HepG2 (cell line): Measurements from ENCODE around the gene DNLZ. TPM values are rescaled to one million over a fixed set of nuclear protein-coding genes. Genes with fewer than 3 reads are reported as not detected.

Experiments used
- AGO1 ChIP-seq: fragments of 200-400 bp; formaldehyde crosslinking; IDR thresholded peaks from 2 replicates; pipeline ENCODE4 v1.6.1; 2017; ENCODE audit warnings: mild to moderate bottlenecking, low read depth, low read length, moderate library complexity; ENCODE audit not compliant: poor library complexity, severe bottlenecking
- ASH2L ChIP-seq: fragments of 300-600, 200-600 bp; sonication (generic); IDR thresholded peaks from 2 replicates; pipeline ENCODE4 v1.7.0; 2017; ENCODE audit warnings: low read depth, mild to moderate bottlenecking, moderate library complexity, mixed read lengths, low read length; ENCODE audit not compliant: insufficient read length
- CBX5 ChIP-seq: sonication (generic); formaldehyde crosslinking; IDR thresholded peaks from 2 replicates; pipeline ENCODE4 v1.4.0; 2020; ENCODE audit warnings: missing genetic modification reagents, borderline replicate concordance
- CSRNP2 ChIP-seq: sonication (generic); formaldehyde crosslinking; conservative IDR thresholded peaks from 2 replicates; pipeline ENCODE4 v1.8.0; 2022; ENCODE audit warnings: low read depth, missing genetic modification reagents
- GPN1 ChIP-seq: sonication (generic); formaldehyde crosslinking; IDR thresholded peaks from 2 replicates; pipeline ENCODE4 v1.5.1; 2020; ENCODE audit warnings: missing genetic modification reagents, borderline replicate concordance
- HDAC2 ChIP-seq: sonication (generic); formaldehyde crosslinking; IDR thresholded peaks from 2 replicates; pipeline ENCODE4 v1.4.0; 2020; ENCODE audit warnings: missing genetic modification reagents
- IKZF1 ChIP-seq: fragments of 450-650 bp; IDR thresholded peaks from 2 replicates; pipeline ENCODE4 v1.7.1; 2016
- IKZF5 ChIP-seq: IDR thresholded peaks from 2 replicates; pipeline ENCODE4 v1.6.1; 2018; ENCODE audit warnings: missing genetic modification reagents, mild to moderate bottlenecking, missing compliant biosample characterization
- MAF1 ChIP-seq: sonication (generic); formaldehyde crosslinking; IDR thresholded peaks from 2 replicates; pipeline ENCODE4 v1.5.0; 2020; ENCODE audit warnings: missing genetic modification reagents, borderline replicate concordance
- NCOA2 ChIP-seq: sonication (generic); formaldehyde crosslinking; IDR thresholded peaks from 2 replicates; pipeline ENCODE4 v1.8.0; 2022; ENCODE audit warnings: inconsistent platforms
- RCOR2 ChIP-seq: IDR thresholded peaks from 2 replicates; pipeline ENCODE4 v1.6.1; 2016; ENCODE audit warnings: missing biosample characterization, missing genetic modification reagents
- SAP130 ChIP-seq: IDR thresholded peaks from 2 replicates; pipeline ENCODE4 v1.6.1; 2016; ENCODE audit warnings: low read depth
- SMAD1 ChIP-seq: sonication (generic); formaldehyde crosslinking; IDR thresholded peaks from 2 replicates; pipeline ENCODE4 v1.4.0; 2020; ENCODE audit warnings: missing genetic modification reagents, low read depth, mild to moderate bottlenecking, borderline replicate concordance
- SRY ChIP-seq: sonication (generic); formaldehyde crosslinking; IDR thresholded peaks from 2 replicates; pipeline ENCODE4 v1.8.0; 2022; ENCODE audit warnings: mild to moderate bottlenecking, missing genetic modification reagents
- STAG1 ChIP-seq: sonication (generic); formaldehyde crosslinking; IDR thresholded peaks from 2 replicates; pipeline ENCODE4 v1.4.0; 2020; ENCODE audit warnings: missing genetic modification reagents
- ZNF142 ChIP-seq: sonication (generic); formaldehyde crosslinking; IDR thresholded peaks from 2 replicates; pipeline ENCODE4 v1.4.0; 2020; ENCODE audit warnings: missing genetic modification reagents
- ZNF414 ChIP-seq: sonication (generic); formaldehyde crosslinking; IDR thresholded peaks from 2 replicates; pipeline ENCODE4 v1.5.0; 2020; ENCODE audit warnings: missing genetic modification reagents
- ZNF432 ChIP-seq: sonication (generic); formaldehyde crosslinking; IDR thresholded peaks from 2 replicates; pipeline ENCODE4 v1.5.0; 2020; ENCODE audit warnings: missing genetic modification reagents, mild to moderate bottlenecking, borderline replicate concordance
- ZNF547 ChIP-seq: sonication (generic); formaldehyde crosslinking; IDR thresholded peaks from 2 replicates; pipeline ENCODE4 v1.5.1; 2020; ENCODE audit warnings: mild to moderate bottlenecking, missing genetic modification reagents
- ZNF816 ChIP-seq: sonication (generic); formaldehyde crosslinking; IDR thresholded peaks from 2 replicates; pipeline ENCODE4 v1.8.0; 2022; ENCODE audit warnings: missing genetic modification reagents, mild to moderate bottlenecking, borderline replicate concordance
- ZSCAN30 ChIP-seq: sonication (generic); formaldehyde crosslinking; IDR thresholded peaks from 2 replicates; pipeline ENCODE4 v1.5.0; 2020; ENCODE audit warnings: mild to moderate bottlenecking, missing genetic modification reagents
- polyA plus RNA-seq, 8 experiments: library from polyadenylated mRNA; depleted of rRNA in 3 of 8; stranded (reverse) in 7 of 8; unstranded in 1 of 8; fragments of >200 nt; fragmentation: Illumina TruSeq in 4 of 8; extraction: Trizol in 4 of 8; gene quantifications; 2 replicates each; pipeline versions ENCODE4 v1.2.1 to v1.2.3, GENCODE V29; 2011 to 2016; ENCODE audit warnings: low read depth in 4 of 8, missing spikeins in 1 of 8, mixed read lengths in 1 of 8; ENCODE audit not compliant: insufficient read depth in 1 of 8
- total RNA-seq, 5 experiments: library from RNA; depleted of rRNA; stranded (reverse); fragments of >200 nt; fragmentation: Illumina TruSeq; extraction: Trizol; gene quantifications; 2 replicates each; pipeline ENCODE4 v1.2.3, GENCODE V29; 2016; ENCODE audit warnings: low read depth in 1 of 5

DNLZ gene
- total and polyA plus RNA-seq, 2 of the 13 experiments (the other 11 are each of a cell fraction or from before 2014, with no cell fraction given), result 3.4 to 8.0 TPM

- TF ChIP-seq ZNF142 (CRISPR knock-in tag), result peak; percentile 69; the same call in 1 of the 2 replicates
- 0 out of 2 replicates have a peak, but pooled peaks have one; percentile 58 for TF ChIP-seq ZNF547 (CRISPR knock-in tag)
- TF ChIP-seq IKZF1, result no peak
- TF ChIP-seq AGO1, result peak; percentile 88
- no peak for TF ChIP-seq RCOR2 (CRISPR knock-in tag)
- TF ChIP-seq IKZF5, result no peak
- TF ChIP-seq ZSCAN30 (CRISPR knock-in tag), result no peak
- no peak for TF ChIP-seq NCOA2
- no peak for TF ChIP-seq GPN1 (CRISPR knock-in tag)
- TF ChIP-seq SRY (CRISPR knock-in tag), result peak; percentile 64; the same call in 1 of the 2 replicates
- peak; percentile 91 for TF ChIP-seq SAP130 (CRISPR knock-in tag)
- TF ChIP-seq STAG1 (CRISPR knock-in tag), result peak; percentile 88
- TF ChIP-seq CSRNP2 (CRISPR knock-in tag), result peak; percentile 67; the same call in 1 of the 2 replicates
- TF ChIP-seq SMAD1 (CRISPR knock-in tag), result peak; percentile 26; the same call in 1 of the 2 replicates
- TF ChIP-seq ZNF432 (CRISPR knock-in tag), result no peak
- TF ChIP-seq CBX5, result no peak
- TF ChIP-seq ZNF816 (CRISPR knock-in tag), result no peak
- TF ChIP-seq ASH2L, result peak; percentile 51
- no peak for TF ChIP-seq HDAC2 (CRISPR knock-in tag)
- TF ChIP-seq MAF1 (CRISPR knock-in tag), result peak; percentile 78; the same call in 1 of the 2 replicates
- TF ChIP-seq ZNF414, result no peak
Observed at GRCh38 chr9:136400038-136400834, 36.7 kb upstream of the DNLZ start, which contains the start of gene SNAPC4 (continued).
